ENCODE data around the gene EFCAB3.

EFCAB3 gene

GRCh38 chr17:62351176-62351575 lies 29.2 kb upstream of the EFCAB3 start:
- TF ChIP-seq CTCF (IDR thresholded peaks at IDR 0.05; ENCODE audit: low read length) (no peak), EZH2 (IDR thresholded peaks at IDR 0.05; ENCODE audit: borderline replicate concordance, low read length) (no peak)
- no peaks in the 10 kb centered on the region for H3K27me3 ChIP-seq (ENCODE audit: insufficient read depth, low read length)

GRCh38 chr17:62366191-62366590 lies 14.2 kb upstream of the EFCAB3 start:
- H3K4me3 ChIP-seq (ENCODE audit: low read depth, low read length, poor library complexity, severe bottlenecking): no peak overlapping the region
- H3K27ac ChIP-seq (ENCODE audit: low read depth, low read length, poor library complexity, severe bottlenecking): no peak overlapping the region
- H4K20me1 ChIP-seq (ENCODE audit: insufficient read depth, low read length): no peaks in the 10 kb centered on the region
- H3F3A ChIP-seq (ENCODE audit: insufficient read depth, low read length): no peaks in the 10 kb centered on the region
- no peaks in the 10 kb centered on the region for H3K36me3 ChIP-seq (ENCODE audit: insufficient read depth, low read length)
- H3K4me2 ChIP-seq (ENCODE audit: low read length): no peak overlapping the region
- no peaks in the 10 kb centered on the region for H3K9me2 ChIP-seq (ENCODE audit: low read depth, low read length)
- H3K9ac ChIP-seq (ENCODE audit: low read length): no peak overlapping the region
- no peak overlapping the region for H2AFZ ChIP-seq (ENCODE audit: low read length)
- no peaks in the 10 kb centered on the region for H3K79me2 ChIP-seq (ENCODE audit: insufficient read depth, low read length)
- H3K9me3 ChIP-seq (ENCODE audit: low read length): no peaks in the 10 kb centered on the region
- no peaks in the 10 kb centered on the region for H3K4me1 ChIP-seq (ENCODE audit: insufficient read depth, low read length, severe bottlenecking)
- TF ChIP-seq CTCF (IDR thresholded peaks at IDR 0.05; ENCODE audit: low read length) (no peak), EZH2 (IDR thresholded peaks at IDR 0.05; ENCODE audit: borderline replicate concordance, low read length) (no peak)
- H3K27me3 ChIP-seq (ENCODE audit: insufficient read depth, low read length): no peaks in the 10 kb centered on the region

More at GRCh38 chr17:62351176-62351575, 29.2 kb upstream of the EFCAB3 start:
- H3K79me2 ChIP-seq (ENCODE audit: insufficient read depth, low read length): no peaks in the 10 kb centered on the region
- H2AFZ ChIP-seq (ENCODE audit: low read length): no peak overlapping the region
- H3F3A ChIP-seq (ENCODE audit: insufficient read depth, low read length): no peaks in the 10 kb centered on the region
- no peak overlapping the region for H3K27ac ChIP-seq (ENCODE audit: low read depth, low read length, poor library complexity, severe bottlenecking)
- H4K20me1 ChIP-seq (ENCODE audit: insufficient read depth, low read length): no peaks in the 10 kb centered on the region
- no peak overlapping the region for H3K4me2 ChIP-seq (ENCODE audit: low read length)
- no peak overlapping the region for H3K9ac ChIP-seq (ENCODE audit: low read length)
- H3K9me3 ChIP-seq (ENCODE audit: low read length): no peaks in the 10 kb centered on the region
- H3K4me3 ChIP-seq (ENCODE audit: low read depth, low read length, poor library complexity, severe bottlenecking): no peak overlapping the region
- H3K9me2 ChIP-seq (ENCODE audit: low read depth, low read length): no peaks in the 10 kb centered on the region
- H3K36me3 ChIP-seq (ENCODE audit: insufficient read depth, low read length): no peaks in the 10 kb centered on the region
- no peaks in the 10 kb centered on the region for H3K4me1 ChIP-seq (ENCODE audit: insufficient read depth, low read length, severe bottlenecking)

- Histone ChIP-seq H3K4me3 (ENCODE audit: low read depth, low read length, poor library complexity, severe bottlenecking) (no peak overlapping the region), H3K36me3 (ENCODE audit: insufficient read depth, low read length) (no peaks in the 10 kb centered on the region), H3K9me3 (ENCODE audit: low read length) (no peaks in the 10 kb centered on the region), H3K27me3 (ENCODE audit: insufficient read depth, low read length) (no peaks in the 10 kb centered on the region), H3K9ac (ENCODE audit: low read length) (no peak overlapping the region), H3K9me2 (ENCODE audit: low read depth, low read length) (no peaks in the 10 kb centered on the region), H2AFZ (ENCODE audit: low read length) (no peak overlapping the region), H4K20me1 (ENCODE audit: insufficient read depth, low read length) (no peaks in the 10 kb centered on the region), H3K27ac (ENCODE audit: low read depth, low read length, poor library complexity, severe bottlenecking) (no peak overlapping the region), H3K79me2 (ENCODE audit: insufficient read depth, low read length) (no peaks in the 10 kb centered on the region), H3F3A (ENCODE audit: insufficient read depth, low read length) (no peaks in the 10 kb centered on the region), H3K4me1 (ENCODE audit: insufficient read depth, low read length, severe bottlenecking) (no peaks in the 10 kb centered on the region), H3K4me2 (ENCODE audit: low read length) (no peak overlapping the region)
- TF ChIP-seq CTCF (IDR thresholded peaks at IDR 0.05; ENCODE audit: low read length) (no peak), EZH2 (IDR thresholded peaks at IDR 0.05; ENCODE audit: borderline replicate concordance, low read length) (no peak)
Observed at GRCh38 chr17:62381561-62381960, 1.2 kb downstream of the EFCAB3 start.

Data from OCI-LY1 (cell line).